IPS DF 19.7 (cell line): ENCODE results near the gene GNB5.
"Not testable (repeated sequence)": the region's sequence is repeated elsewhere in the genome, so short reads cannot be mapped to it uniquely, and the experiment has no call there.

Experiments used
- DNase-seq: peaks from one replicate; pipeline ENCODE4 v3.0.0-alpha.2; 2013; ENCODE audit warnings: low read depth, low spot score

GNB5 gene

DNA sequence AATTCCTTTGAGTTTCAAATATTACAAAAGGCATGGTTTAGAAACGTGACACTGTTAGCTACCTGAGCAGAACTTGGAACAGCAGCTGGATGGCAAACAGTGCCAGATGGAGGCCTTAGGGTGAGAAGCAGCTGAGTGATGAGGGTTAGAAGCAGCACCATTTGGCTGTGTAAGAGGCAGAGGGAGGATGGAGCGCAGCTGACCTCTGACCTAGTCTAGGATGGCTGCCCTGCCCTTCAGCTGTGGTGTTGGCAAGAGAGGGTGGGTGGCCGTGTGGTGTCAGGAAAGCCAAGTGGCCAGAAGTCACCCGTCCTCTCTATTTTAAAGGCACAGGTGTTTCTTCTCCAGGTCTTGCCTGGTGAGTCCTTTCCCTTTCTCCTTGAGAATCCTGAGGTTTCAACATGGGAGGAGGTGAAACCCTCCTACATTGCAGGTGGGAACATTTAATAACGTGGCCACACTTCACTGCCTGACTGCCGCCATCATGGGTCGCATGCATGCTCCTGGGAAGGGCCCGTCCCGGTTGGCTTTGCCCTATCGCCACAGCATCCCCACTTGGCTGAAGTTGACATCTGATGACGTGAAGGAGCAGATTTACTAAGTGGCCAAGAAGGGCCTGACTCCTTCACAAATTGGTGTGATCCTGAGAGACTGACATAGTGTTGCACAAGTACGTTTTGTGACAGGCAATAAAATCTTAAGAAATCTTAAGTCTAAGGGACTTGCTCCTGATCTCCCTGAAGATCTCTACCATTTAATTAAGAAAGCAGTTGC lies 96.2 kb downstream of the GNB5 start:
- no peak for DNase-seq

DNA sequence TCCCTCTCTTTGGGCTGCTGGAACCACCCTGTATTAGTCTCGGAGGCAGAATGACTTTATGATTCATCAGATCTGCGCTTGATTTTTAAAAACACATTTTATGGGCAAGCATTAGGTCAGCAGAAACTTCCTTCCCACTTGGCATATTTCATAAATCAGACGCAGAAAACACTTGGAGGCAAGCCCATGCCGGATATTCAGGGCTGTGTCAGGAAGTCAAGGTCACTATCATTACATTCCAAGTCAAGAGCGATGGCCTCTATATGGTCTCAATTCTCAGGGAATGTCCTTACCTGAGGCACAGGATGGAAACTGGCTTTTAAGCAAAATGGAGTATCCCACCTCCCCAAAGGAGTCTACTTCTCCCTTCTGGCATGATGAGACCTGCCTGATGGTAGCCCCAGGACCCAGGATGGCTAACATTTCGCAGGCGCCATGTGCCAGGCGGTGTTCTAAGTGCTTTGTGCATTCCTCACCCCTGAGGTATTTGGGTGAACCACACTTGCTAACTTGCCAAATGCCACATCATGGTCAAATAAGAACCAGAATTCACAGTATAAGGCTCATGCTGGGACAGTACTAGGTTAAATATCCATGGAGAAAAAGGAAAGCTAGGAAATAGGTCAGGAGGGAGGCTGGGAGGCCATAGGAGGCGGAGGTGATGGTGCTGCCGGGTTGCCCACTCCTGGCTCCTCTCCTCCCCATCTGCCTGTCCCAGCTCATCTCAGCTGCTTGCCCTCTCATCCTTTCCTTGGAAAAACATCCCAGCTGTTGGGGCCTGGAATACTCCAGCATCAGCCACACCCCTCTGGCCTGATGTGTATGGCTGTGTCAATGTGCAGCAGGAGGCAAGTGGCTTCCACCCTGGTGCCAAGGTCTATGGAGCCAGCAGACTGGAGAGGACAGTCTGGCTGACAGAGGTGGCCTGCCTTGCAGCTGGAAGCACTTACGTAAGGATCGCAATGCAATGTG lies 97.4 kb downstream of the GNB5 start:
- no peak for DNase-seq

DNA sequence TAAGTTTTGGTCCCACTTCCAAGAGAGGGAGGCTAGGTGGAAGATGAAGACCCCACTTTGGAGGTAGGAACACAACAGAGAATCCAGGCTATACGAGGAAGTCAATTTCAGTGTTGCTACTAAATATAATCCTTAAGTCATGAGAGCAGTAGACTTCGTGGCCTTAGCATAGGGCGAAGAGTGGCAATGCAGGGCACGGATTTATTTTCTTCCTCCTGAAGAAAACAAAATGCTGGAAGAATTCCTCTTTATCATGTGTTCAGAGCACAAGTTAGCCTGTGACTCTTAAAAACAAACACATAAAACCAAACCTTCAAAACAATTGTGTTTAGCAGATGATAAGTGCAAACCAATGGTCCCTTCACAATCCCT lies 98.0 kb downstream of the GNB5 start:
- no peak for DNase-seq

DNA sequence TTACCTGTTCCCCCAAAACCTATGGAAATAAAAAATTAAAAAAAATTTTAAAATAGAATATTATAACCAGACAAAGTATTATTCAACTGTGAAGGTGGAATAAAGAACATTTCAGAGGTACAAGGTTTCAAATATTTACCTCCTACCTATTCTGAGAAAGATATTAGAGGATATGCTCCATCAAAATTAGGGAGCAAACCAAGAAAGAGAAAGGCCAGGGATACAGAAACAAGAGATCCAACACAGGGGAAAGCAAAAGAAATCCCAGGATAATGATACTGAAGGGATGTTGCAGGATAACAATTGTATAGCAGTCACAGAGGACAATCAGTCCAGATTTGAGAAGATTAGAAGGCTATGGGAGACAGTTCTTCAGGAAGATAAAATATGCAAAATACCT lies 101.0 kb downstream of the GNB5 start:
- no peak for DNase-seq

DNA sequence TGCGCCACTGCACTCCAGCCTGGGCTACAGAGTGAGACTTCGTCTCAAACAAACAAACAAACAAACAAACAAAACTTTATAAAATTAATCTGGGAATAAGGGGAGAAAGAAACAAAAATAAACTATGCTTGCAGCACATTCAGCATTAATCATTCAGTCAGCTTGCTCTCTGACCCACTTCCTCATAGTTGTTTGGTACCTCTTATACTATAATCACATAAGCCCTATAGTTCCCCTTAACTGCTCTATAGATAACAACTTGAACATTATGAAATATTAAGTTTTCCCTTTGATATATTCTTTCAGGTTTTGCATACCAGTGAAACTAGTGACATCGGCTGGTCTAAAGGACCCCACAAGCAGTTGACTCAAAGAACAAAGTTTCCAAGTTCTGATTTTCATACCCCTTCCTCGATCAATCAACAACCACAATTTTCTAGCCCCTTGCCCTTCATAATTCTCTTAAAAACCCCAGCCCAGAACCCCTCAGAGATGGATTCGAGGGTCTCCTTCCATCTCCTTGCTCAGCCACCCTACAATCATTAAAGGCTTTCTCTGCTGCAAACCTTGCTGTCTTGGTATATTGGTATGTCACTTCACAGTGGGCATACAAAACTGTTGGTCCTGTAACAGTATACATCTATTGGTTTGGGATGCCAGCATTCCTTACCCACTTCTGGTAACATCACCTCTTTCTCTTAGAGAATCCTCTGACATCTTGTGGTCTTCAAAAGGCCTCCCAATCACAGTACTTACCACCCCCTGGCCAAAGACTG lies 105.0 kb downstream of the GNB5 start:
- DNase-seq: no peak

DNA sequence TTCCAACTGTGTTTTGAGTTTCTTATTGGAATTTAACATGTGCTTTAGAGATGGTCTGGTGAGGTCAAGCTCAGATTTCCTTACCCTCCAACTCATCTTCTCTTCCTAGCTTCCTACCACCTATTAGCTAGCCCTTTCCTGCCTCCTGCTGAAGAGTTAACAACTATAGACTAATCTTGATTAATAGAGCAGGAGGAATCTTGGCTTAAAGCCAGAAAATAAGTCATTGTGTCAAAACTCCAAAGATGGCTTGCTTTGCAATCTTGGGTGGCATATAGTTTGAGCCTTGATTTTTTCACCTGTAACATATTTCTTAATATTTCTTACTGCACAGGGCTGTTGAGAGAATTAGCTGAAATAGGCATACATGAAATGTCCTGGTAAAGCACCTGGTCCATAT lies 105.9 kb downstream of the GNB5 start:
- DNase-seq: no peak

DNA sequence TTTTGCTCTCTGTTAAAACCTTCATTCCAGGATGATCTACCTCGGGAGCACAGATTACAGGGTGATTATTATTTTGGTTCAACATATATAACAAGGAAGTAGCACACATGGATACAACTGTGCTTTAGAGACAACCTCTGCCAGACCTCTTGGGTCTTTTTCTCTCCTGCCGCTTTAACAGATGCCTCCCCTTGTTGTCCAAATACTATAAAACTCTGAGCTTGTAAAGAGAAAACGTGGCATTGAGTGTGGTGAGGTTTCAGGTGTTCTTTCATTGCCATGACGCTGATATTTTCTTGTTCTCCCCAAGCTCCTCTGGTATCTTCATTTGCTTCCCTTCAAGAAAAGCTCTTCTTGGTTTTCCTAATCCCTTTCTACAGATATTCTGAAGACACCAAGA lies 107.6 kb downstream of the GNB5 start:
- no peak for DNase-seq

DNA sequence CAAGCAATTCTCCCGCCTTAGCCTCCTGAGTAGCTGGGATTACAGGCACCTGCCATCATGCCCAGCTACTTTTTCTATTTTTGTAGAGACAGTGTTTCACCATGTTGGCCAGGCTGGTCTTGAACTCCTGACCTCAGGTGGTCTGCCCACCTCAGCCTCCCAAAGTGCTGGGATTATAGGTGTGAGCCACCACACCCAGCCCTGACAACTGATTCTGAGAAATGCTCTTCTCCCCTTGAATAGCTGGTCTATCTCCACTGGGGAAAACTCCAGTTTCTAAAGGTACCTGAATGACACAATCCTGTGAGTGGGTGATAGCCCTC lies 108.2 kb downstream of the GNB5 start:
- DNase-seq: not testable (repeated sequence)

DNA sequence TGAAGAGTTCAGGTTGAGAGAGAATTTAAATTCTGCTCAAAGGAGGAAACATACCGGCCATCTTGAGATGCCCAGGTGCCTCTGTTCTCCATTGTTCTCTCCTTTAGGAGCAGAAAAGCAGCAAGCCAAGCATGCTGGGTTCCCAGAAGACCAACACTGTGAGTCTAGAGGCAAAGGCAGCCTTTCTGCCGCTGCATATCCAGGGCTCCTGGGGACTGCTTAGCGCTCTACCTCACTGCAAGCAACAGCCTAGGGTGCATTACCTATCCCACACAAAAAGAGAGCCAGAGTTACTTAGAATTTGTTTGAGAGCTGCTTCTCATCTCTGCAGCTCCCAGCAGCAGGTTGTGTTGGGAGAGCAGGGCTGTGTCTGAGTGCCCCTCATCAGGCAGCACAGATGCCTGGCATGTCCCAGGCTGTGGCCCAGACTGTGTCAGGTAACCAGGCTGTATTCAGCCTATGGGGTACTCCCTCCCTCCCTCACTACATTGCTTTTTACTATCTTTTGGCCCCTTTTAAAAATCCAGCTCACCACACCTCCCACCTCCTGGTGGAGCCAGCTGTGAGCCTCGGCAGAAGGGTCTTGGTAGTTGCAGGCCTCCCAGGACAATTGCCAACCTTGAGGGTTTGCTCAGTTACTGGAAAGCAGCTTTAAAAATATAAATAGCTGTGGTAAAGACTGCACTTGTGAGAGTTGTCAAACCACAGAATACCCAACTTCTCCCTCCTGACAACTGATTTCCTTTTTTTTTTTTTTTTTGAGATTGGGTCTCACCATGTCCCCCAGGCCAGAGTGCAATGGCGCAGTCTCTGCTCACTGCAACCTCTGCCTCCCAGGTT lies 108.8 kb downstream of the GNB5 start:
- DNase-seq: no peak

DNA sequence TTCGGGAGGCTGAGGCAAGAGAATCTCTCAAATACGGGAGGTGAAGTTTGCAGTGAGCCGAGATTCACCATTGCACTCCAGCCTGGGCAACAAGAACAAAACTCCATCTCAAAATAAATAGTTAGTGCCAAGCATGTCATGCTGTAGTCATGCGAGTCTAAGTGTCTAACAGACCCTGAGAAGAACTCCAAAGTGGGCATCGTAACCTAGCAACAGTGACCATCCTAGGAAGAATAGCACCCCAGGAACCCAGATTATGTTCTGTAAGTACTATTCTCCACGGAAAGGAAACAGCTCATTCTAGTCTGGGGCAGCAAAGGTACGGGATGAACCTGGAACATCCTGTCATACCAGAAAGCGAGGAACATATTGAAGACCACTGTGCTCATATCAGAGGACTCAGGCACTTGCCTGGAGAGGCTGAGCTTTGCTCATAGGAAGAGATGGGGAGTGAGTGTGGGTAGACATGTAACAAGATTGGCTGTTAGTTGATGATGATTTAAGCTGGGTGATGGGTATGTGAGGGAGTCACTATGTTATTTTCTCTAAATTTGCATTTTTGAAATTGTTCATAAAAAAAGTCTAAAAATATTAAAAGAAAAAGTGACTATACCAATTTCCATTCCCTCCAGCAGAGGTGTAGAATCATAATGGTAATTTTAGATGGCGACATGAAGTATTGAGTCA lies 110.3 kb downstream of the GNB5 start:
- no peak for DNase-seq

DNA sequence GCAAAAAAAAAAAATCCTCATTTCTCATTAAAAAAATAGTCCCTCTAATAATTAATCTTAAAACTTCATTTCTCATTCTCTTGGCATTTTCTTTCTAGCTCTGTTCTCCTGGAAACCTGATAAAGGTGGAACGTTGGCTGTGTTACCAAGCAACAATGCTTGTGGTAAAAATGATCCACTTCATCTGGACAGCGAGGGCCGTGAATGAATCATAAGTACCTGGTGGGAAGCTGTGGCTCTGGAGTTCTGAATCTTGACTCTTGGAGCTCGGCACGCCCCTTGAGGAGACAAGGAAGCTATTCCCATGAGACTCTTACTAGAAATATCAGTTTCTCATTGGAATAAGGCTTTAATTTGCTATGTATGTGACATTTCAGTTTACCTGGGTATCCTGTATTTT lies 111.2 kb downstream of the GNB5 start:
- no peak for DNase-seq

DNA sequence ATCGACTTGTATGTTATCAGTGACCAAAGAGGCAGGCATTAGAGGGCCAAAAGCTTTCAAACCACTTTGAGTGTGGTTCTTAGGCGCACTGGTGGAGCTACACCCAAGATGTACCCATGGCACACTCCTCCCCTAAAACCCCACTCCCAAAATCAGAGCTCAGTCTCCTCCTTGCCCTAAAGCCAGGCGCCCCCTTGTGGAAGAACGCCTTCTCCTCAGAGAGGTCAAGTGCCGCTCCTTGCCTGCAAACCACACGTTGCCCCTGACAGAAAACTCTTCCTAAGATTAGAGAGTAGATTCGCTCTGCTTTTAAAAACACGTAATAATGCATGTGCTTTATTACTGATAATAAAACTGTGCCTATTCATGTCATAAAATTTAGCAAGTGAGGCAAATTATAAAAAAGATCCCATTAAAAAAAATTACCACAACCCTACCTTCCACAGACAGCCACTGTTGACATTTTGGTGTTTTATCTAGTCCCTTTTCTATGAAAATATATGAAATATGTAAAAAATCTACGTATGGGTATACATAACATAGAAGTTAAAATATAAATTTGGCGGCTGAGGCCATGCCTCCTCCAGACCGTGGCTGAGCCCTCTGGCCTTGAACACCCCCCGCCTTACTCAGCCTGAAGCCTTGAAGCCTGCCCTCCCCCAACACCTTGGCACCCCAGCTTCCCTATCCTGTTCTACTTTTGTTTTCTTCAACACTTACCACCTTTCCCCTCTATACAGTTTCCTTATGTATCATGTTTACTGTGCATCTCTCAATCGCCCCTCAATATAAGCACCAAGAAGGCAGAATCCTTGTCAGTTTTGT lies 112.1 kb downstream of the GNB5 start:
- peak; percentile 25 for DNase-seq

DNA sequence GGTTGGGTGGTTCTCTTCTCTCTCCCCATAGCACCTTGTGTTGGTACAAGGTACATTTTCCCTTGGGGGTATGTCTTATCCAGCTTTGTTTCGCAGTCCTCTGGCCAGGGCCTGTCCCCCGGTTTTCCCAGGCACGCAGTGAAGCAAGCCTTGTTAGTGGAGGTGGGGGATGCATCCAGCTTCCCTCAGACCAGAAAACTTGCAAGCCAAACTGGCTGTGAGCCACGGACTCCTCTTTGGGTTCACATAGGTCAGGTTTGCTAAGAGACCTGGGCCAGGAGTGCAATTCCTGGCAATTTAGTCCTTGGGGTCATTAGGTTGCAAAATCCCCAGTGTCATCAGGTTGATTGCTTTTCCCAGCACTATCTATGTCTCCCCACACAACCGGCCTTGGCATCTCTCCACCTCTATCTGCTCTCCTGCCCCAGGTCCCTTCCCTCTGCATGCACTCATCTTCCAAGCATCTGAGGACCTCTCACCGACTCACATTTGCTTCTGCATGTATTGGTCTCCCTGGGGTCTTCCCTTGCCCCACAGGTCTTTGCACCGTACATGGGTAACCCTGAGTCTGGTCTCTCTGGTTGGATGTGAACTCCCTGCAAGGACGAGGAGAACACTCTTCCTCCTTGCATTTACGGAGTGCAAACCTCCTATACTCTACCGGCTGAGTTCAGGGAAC lies 112.9 kb downstream of the GNB5 start:
- DNase-seq: no peak

DNA sequence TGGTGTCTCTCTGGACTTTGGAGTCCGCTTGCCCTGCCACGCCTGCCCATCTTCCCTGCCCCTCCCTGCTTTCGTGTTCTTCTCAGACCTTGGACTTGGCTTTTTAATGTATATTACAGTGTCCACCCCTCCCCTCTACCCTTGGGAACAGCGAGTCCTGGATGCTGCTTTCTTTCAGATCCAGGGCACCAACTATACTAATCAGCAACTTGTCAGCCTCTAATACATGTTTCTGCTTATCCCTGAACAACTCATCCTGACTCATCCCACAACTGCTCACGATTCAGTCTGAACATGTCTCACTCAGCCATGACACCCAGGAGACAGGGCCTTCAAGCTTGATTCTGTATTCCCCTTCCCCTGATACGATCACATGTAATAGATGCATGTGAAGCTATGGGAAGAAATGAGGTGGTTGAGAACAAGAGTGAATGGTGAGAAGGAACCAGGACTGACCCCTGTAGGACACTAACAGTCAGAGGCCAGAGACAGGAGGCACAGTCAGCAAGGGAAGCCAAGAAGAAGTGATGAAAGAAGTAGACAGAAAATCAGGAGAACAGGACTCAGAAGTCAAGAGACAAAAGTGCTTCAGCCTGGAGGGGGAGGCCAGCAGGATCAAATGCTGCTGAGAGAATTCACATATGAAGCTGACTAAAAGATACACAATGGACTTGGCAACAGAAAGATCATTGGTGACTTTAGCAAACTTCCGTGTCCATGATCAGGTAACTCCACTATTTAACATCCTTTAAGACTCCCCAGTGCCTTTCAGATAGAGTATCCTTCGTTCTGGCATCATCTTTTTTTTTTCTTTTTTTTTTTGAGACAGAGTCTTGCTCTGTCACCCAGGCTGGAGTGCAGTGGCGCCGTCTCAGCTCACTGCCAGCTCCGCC lies 114.1 kb downstream of the GNB5 start:
- no peak for DNase-seq

DNA sequence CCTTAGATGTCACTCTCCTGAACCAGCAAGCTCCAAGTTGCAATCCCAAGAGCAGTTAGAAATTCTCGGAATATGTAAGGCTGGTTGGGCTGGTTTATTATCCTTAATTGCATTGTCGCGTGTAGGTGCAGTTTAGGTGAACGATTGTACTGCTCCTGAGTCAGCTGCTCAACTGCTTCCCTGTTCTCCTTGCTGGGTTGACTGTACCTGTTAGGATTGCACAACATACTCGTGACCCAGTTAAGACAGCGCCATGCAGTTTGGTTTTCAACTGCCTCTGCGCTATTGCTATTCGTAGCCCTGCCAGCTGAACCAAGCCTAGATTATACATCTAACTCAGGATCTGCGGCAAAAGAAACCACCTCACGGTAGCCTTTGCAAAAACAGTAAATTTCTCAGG lies 119.6 kb downstream of the GNB5 start:
- DNase-seq: no peak

DNA sequence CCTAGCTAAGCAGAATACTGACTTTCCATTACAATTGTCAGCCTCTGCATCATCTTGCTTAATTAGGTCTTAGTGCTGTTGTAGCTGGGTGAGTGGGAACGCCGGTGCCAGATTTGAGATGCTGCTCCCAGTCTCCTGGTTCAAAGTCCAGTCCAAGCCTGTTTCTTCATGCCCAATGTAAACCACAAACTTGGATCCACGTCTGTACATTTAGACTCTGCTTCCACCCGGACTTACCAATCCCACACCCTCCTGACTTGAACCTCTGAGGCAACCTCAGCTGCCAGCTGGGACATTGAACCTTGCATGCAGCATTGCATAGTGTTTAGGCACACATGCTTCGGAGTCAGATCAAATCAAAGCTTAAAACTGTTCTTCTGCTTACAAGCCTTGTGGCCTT lies 121.6 kb downstream of the GNB5 start:
- DNase-seq: no peak

DNA sequence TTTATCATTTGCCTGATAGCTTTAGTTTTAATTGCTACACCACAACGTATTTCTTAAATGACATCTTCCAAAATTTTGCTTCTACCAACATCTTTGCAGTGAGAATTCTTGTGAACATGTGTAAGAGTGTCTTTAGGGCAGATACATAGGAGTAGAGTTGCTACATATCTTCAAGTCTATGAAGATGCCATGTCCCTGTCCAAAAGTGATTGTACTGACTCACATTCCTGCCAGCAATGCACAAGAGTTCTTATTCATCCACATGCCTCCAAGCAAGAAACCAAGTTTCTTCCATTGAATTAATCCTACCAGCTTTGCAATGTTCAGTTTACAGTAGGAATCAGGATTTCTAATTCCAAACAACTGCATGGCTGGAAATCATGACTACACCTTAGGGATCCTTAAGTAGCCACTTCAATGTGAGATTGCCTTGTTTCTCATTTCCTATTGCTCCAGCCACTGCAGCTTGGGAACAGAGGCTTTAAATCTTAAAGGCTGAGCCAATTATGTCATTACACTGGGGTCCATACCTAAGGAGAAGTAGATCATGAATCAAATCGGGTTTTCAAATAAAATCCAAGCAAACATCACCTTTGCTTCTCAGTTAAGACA lies 123.1 kb downstream of the GNB5 start:
- no peak for DNase-seq

DNA sequence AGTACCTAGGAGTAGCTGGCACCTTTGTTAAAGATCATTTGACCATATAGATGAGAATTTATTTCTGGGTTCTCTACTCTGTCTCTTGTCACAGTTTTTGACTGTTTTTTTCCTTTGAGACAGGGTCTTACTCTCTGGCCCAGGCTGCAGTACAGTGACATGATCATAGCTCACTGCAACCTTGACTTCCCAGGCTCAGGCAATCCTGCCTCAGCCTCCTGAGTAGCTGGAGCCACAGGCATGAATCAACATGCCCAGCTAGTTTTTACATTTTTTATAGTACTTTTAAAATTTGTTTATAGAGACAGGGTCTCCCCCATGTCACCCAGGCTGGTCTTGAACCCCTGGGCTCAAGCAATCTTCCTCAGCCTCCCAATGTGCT lies 123.7 kb downstream of the GNB5 start:
- DNase-seq: no peak
